Activated CD4-positive, alpha-beta T cell treated with anti-CD3 and anti-CD28 coated beads for 4 hours (primary cell): ENCODE results near the gene BMAL2.

Source experiments
- DNase-seq, 2 donors: peaks; one replicate each; pipeline ENCODE4 v3.0.0-alpha.2; 2020

The BMAL2 gene

DNA sequence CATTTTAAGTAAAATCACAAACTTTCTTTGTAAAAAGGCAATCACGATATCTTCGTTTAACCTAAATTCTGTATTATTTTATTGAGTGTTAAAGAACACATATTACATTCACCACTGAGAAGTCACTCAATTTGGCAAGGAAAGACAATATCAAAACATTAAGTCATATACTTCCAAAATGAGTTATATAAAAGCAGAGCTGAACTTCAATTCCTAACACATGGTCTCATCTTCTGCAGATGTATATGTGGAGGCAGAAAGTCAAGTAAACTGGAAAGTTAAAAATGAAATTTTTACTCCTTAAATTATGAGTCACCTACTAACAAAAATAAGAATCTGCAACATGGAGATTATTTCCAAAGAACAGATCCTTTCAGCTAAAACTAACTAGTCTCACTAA lies 28.7 kb downstream of the BMAL2 start:
- no peak for DNase-seq

GRCh38 chr12:27366621-27367020 lies 34.0 kb downstream of the BMAL2 start:
- DNase-seq, result no peak

DNA sequence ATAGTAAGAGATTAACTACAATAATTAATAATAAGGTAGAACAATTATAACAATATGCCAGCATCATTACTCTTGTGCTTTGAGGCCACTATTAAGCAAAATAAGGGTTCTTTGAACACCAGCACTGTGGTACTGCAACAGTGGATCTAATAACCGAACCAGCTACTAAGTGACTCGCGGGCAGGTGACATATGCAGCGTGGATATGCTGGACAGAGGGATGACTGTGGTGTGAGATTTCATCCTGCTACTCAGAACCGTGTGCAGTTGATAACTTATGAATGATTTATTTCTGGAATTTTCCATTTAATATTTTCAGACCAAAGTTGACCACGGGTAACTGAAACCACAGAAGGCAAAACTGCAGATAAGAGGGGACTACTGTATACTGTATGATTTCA lies 34.4 kb downstream of the BMAL2 start:
- DNase-seq, result no peak

GRCh38 chr12:27382171-27382795 lies 49.6 kb downstream of the BMAL2 start:
- DNase-seq, result no peak
